Kidney epithelial cell (primary cell): ENCODE results near the gene TBXAS1. TPM values are rescaled to one million over a fixed set of nuclear protein-coding genes. Genes with fewer than 3 reads are reported as not detected.

ENCODE experiments used
- DNase-seq: peaks from one replicate; pipeline ENCODE4 v3.0.0-alpha.2; 2010; ENCODE audit warnings: low read depth
- H3K27me3 ChIP-seq: 2 replicates; pipeline ENCODE4 v1.6.0; 2011; ENCODE audit warnings: low read length; ENCODE audit not compliant: control insufficient read depth, insufficient read depth
- H3K36me3 ChIP-seq: 2 replicates; pipeline ENCODE4 v1.5.1; 2011; ENCODE audit warnings: low read length; ENCODE audit not compliant: control insufficient read depth, insufficient read depth
- H3K4me3 ChIP-seq: 2 replicates; pipeline ENCODE4 v1.5.1; 2011; ENCODE audit warnings: low read depth, mild to moderate bottlenecking, control low read depth, low read length
- total RNA-seq: library from RNA; depleted of rRNA; stranded (reverse); fragments of >200 nt; gene quantifications from 2 replicates; pipeline ENCODE4 v1.2.3, GENCODE V29; 2015
- TF ChIP-seq, protein P1 (sequence below): IDR thresholded peaks from 2 replicates; pipeline ENCODE4 v1.5.1; 2011; ENCODE audit warnings: mild to moderate bottlenecking, moderate library complexity, low read length, control low read depth, inconsistent platforms; ENCODE audit not compliant: insufficient read depth, poor library complexity, severe bottlenecking

TBXAS1 gene
- total RNA-seq, 1 donor from 2014 or later, result 7.8 TPM

DNA sequence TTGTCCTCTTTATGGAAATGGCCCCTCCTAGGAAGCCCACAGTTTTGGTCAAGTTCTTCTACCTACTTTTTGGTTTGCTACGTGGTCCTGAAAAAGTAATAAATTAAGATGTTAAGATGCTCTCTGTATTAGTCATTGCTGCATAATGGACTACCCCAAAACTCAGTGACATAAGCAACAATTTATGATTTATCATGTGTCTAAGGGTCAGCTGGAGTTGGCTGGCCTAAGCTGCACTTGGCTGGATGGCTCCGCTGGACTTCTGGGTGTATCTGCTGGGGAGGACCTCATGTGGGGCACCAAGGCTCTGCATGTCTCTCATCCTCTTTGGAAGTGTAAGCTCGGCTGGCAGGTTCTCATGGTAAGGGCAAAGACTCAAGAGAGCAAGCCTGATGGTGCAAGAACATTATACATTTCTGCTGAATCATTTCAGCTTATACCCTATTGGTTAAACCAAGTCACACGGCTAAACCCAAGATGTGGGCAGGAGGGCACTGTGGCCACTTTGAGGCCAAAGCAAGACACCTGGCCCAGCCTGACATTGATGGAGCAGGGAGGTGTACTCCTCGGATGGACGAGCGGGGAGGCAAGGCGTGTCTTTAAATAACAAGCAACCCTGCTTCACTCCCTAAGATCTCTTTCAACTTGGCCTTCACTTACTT, 47.7 kb downstream of the TBXAS1 start:
- Histone ChIP-seq H3K36me3 (peaks cover 1% of the 10 kb centered on the region), H3K27me3 (no peaks in the 10 kb centered on the region), H3K4me3 (no peak overlapping the region)
- no peak for DNase-seq
- TF ChIP-seq, protein P1, sequence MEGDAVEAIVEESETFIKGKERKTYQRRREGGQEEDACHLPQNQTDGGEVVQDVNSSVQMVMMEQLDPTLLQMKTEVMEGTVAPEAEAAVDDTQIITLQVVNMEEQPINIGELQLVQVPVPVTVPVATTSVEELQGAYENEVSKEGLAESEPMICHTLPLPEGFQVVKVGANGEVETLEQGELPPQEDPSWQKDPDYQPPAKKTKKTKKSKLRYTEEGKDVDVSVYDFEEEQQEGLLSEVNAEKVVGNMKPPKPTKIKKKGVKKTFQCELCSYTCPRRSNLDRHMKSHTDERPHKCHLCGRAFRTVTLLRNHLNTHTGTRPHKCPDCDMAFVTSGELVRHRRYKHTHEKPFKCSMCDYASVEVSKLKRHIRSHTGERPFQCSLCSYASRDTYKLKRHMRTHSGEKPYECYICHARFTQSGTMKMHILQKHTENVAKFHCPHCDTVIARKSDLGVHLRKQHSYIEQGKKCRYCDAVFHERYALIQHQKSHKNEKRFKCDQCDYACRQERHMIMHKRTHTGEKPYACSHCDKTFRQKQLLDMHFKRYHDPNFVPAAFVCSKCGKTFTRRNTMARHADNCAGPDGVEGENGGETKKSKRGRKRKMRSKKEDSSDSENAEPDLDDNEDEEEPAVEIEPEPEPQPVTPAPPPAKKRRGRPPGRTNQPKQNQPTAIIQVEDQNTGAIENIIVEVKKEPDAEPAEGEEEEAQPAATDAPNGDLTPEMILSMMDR, result no peak

DNA sequence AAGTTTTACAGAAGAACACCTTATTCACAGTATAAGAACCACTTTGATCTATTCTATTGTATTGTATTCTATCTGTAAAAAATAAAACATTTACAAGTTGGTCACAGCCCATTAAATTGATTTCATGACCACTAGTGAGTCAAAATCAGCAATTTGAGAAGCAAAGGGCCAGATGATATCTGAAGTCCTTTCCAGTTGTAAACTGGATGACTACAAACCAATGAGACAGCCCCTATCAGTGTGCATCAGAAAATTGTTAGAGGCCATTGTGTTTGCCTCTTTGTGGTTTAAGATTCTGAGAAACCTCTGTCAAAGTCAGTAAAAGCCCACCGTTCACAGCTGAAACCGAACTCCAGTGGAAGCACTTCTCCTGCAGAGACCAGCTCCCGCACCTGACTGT, 54.8 kb downstream of the TBXAS1 start:
- no peaks in the 10 kb centered on the region for H3K27me3 ChIP-seq
- DNase-seq, result peak; percentile 82
- TF ChIP-seq, protein P1, result no peak
- H3K36me3 ChIP-seq, result no peaks in the 10 kb centered on the region
- no peak overlapping the region for H3K4me3 ChIP-seq

DNA sequence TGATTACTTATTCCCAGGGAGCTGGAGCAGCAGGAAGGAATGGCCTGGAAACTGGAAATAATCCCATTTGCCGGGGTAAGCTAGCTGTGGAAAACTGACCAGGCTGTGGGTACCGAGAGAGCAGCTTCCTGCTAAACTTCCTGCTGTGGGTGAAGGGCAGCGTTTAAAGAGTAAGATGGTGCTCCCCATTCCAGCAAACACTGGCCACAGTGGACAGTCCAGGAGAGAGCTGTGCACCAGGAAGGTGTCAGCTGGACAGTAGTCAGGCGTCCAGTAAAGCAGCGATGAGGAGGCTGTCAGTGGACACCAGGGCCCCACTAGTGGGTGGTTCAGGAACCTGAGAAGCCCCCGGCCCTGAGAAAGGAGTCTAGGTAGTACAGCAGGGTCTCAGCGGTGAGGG, 55.4 kb downstream of the TBXAS1 start:
- TF ChIP-seq, protein P1, result no peak

DNA sequence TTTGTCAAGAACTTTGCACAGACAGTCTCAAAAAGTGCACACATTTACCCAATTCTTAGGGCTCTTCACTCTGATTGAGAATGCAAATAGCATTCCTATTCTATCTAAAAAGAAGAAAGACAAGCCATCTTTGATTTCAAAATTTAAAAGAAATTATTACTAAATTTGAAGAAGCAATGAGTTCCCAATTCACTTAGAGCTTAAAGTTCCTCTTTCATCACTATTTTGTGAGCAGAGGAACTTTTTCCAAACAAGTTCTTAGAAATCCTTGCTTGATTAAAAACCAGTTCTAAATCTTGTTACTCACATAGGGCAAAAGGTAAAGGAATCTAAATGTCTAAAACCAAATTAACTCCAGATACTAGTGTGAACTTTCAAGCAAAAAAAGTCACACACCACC, 56.4 kb downstream of the TBXAS1 start:
- TF ChIP-seq, protein P1, result no peak
- DNase-seq, result no peak
- H3K36me3 ChIP-seq, result no peaks in the 10 kb centered on the region
- H3K4me3 ChIP-seq, result no peak overlapping the region
- no peaks in the 10 kb centered on the region for H3K27me3 ChIP-seq

More for the DNA sequence above, 55.4 kb downstream of the TBXAS1 start:
- Histone ChIP-seq H3K27me3 (no peaks in the 10 kb centered on the region), H3K36me3 (no peaks in the 10 kb centered on the region), H3K4me3 (no peak overlapping the region)
- DNase-seq, result no peak

DNA sequence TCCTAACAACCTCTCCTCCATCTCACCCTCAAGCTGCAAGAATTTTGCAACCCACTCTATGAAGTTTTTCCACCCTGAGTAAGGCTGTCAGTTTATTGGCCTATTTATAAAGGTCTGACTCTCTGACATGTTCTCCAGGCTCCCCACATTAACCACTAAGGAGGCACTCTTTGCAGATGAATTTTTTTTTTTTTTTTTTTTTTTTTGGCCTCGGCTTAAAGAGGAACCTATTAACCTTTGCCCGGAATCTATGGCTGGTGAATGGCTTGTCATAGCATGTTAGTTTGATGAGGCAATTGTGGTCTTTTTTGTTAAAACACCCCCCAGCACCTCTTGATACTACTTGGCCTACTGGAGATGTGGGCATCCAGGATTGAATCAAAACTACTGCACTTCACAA, 57.1 kb downstream of the TBXAS1 start:
- Histone ChIP-seq H3K27me3 (no peaks in the 10 kb centered on the region), H3K36me3 (no peaks in the 10 kb centered on the region), H3K4me3 (no peak overlapping the region)
- DNase-seq, result no peak
- TF ChIP-seq, protein P1, result no peak

DNA sequence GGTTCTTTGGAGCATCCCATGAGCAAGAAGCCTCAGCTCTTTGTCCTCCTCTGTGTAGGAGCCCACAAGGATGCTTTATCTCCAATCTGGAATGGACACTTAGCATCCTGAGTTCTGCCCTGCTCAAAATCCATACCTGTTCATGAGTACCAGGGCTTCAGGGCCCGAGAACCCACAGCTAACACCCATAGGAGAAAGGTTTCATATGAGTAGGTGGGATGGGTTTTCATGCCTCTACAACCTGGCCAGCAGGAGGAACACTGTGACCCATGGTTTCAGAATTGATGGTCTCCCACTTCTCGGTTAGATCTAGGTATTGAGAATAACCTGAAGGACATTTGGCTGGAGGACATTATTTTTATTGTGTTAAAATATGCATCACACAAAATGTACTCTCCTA, 57.8 kb downstream of the TBXAS1 start:
- no peaks in the 10 kb centered on the region for H3K27me3 ChIP-seq
- no peaks in the 10 kb centered on the region for H3K36me3 ChIP-seq
- H3K4me3 ChIP-seq, result no peak overlapping the region
- DNase-seq, result no peak
- TF ChIP-seq, protein P1, result no peak
